ENCODE results near the gene CCDC192. TPM values are rescaled to one million over a fixed set of nuclear protein-coding genes. Genes with fewer than 3 reads are reported as not detected.

CCDC192 gene
- total RNA-seq, 4 donors from 2014 or later: 0.70 to 3.1 (median 2.0) TPM; not detected in 1

- H3K27me3 ChIP-seq: no peaks in the 10 kb centered on the region
- TF ChIP-seq CTCF (IDR thresholded peaks at IDR 0.05): no peak
- DNase-seq (ENCODE audit: low spot score in 2 of 2): no peak
- no peak overlapping the region for H3K27ac ChIP-seq
- no peaks in the 10 kb centered on the region for H3K9me3 ChIP-seq
- no peaks in the 10 kb centered on the region for H3K4me1 ChIP-seq
- WGBS: 81% methylated on average over 6 of the region's 6 CpGs
- no peak overlapping the region for H3K4me3 ChIP-seq
- H3K36me3 ChIP-seq: no peaks in the 10 kb centered on the region
Observed at GRCh38 chr5:127936439-127936972, 233.3 kb downstream of the CCDC192 start.

- H3K4me1 ChIP-seq: no peaks in the 10 kb centered on the region
- WGBS: 91% methylated on average over 2 of the region's 2 CpGs
- H3K36me3 ChIP-seq: no peaks in the 10 kb centered on the region
- no peaks in the 10 kb centered on the region for H3K27me3 ChIP-seq
- H3K9me3 ChIP-seq: no peaks in the 10 kb centered on the region
- DNase-seq (ENCODE audit: low spot score in 2 of 2): no peak
- H3K27ac ChIP-seq: no peak overlapping the region
- TF ChIP-seq CTCF (IDR thresholded peaks at IDR 0.05) (no peak), EP300 (IDR thresholded peaks at IDR 0.05) (no peak), POLR2A (IDR thresholded peaks at IDR 0.05) (no peak), POLR2AphosphoS5 (IDR thresholded peaks at IDR 0.05) (no peak)
- H3K4me3 ChIP-seq: no peak overlapping the region
Observed at GRCh38 chr5:127938746-127939145, 235.6 kb downstream of the CCDC192 start.

GRCh38 chr5:127940854-127941253 is 237.7 kb downstream of the CCDC192 start:
- DNase-seq (ENCODE audit: low spot score in 2 of 2): no peak
- no peaks in the 10 kb centered on the region for H3K9me3 ChIP-seq
- no peaks in the 10 kb centered on the region for H3K36me3 ChIP-seq
- no peak overlapping the region for H3K4me3 ChIP-seq
- no peak for TF ChIP-seq POLR2A (IDR thresholded peaks at IDR 0.05)
- no peak for TF ChIP-seq CTCF (IDR thresholded peaks at IDR 0.05)
- TF ChIP-seq EP300 (IDR thresholded peaks at IDR 0.05): no peak
- no peak for TF ChIP-seq POLR2AphosphoS5 (IDR thresholded peaks at IDR 0.05)
- no peaks in the 10 kb centered on the region for H3K27me3 ChIP-seq
- no peaks in the 10 kb centered on the region for H3K4me1 ChIP-seq
- WGBS: 50% methylated on average over 1 of the region's 1 CpG
- no peak overlapping the region for H3K27ac ChIP-seq

- H3K27me3 ChIP-seq: no peaks in the 10 kb centered on the region
- 75% methylated on average over 8 of the region's 9 CpGs for WGBS
- no peaks in the 10 kb centered on the region for H3K36me3 ChIP-seq
- H3K4me3 ChIP-seq: no peak overlapping the region
- no peaks in the 10 kb centered on the region for H3K9me3 ChIP-seq
- H3K4me1 ChIP-seq: no peaks in the 10 kb centered on the region
- no peak overlapping the region for H3K27ac ChIP-seq
- TF ChIP-seq POLR2AphosphoS5 (IDR thresholded peaks at IDR 0.05): no peak
- TF ChIP-seq POLR2A (IDR thresholded peaks at IDR 0.05): no peak
- TF ChIP-seq CTCF (IDR thresholded peaks at IDR 0.05): no peak
- TF ChIP-seq EP300 (IDR thresholded peaks at IDR 0.05): no peak
- no peak for DNase-seq (ENCODE audit: low spot score in 2 of 2)
Observed at GRCh38 chr5:127941646-127942045, 238.5 kb downstream of the CCDC192 start.

- TF ChIP-seq CTCF (IDR thresholded peaks at IDR 0.05) (no peak), POLR2AphosphoS5 (IDR thresholded peaks at IDR 0.05) (no peak), POLR2A (IDR thresholded peaks at IDR 0.05) (no peak), EP300 (IDR thresholded peaks at IDR 0.05) (no peak)
- H3K36me3 ChIP-seq: no peaks in the 10 kb centered on the region
- DNase-seq (ENCODE audit: low spot score in 2 of 2): no peak
- no peaks in the 10 kb centered on the region for H3K27me3 ChIP-seq
- no peak overlapping the region for H3K27ac ChIP-seq
- H3K4me3 ChIP-seq: no peak overlapping the region
- 82% methylated on average over 3 of the region's 3 CpGs for WGBS
- no peaks in the 10 kb centered on the region for H3K9me3 ChIP-seq
- no peaks in the 10 kb centered on the region for H3K4me1 ChIP-seq
Observed at GRCh38 chr5:127942246-127943060, 239.3 kb downstream of the CCDC192 start.

Data from suprapubic skin (tissue), 4 donors.